ENCODE measurements around the gene MAP4K4. TPM values are rescaled to one million over a fixed set of nuclear protein-coding genes. Genes with fewer than 3 reads are reported as not detected.

Gene MAP4K4
- total RNA-seq, 1 donor from 2014 or later: 165 TPM

GRCh38 chr2:101843471-101843870, 146.0 kb downstream of the MAP4K4 start:
- no peak for DNase-seq

- DNase-seq: no peak
Measured at GRCh38 chr2:101844055-101844635, 146.6 kb downstream of the MAP4K4 start.

GRCh38 chr2:101846973-101847372, 149.5 kb downstream of the MAP4K4 start:
- no peak for DNase-seq

- no peak for DNase-seq
Measured at GRCh38 chr2:101847661-101848339, 150.3 kb downstream of the MAP4K4 start.

GRCh38 chr2:101848769-101849410, 151.4 kb downstream of the MAP4K4 start:
- no peak for DNase-seq

GRCh38 chr2:101850450-101850849, 152.9 kb downstream of the MAP4K4 start:
- no peak for DNase-seq

- DNase-seq: no peak
Measured at GRCh38 chr2:101850991-101851390, 153.5 kb downstream of the MAP4K4 start.

GRCh38 chr2:101852824-101853223, 155.3 kb downstream of the MAP4K4 start:
- no peak for DNase-seq

GRCh38 chr2:101854877-101855276, 157.4 kb downstream of the MAP4K4 start:
- no peak for DNase-seq

GRCh38 chr2:101855776-101856175, 158.3 kb downstream of the MAP4K4 start:
- no peak for DNase-seq

- no peak for DNase-seq
Measured at GRCh38 chr2:101858246-101858645, 160.7 kb downstream of the MAP4K4 start.

- no peak for DNase-seq
Measured at GRCh38 chr2:101858910-101859309, 161.4 kb downstream of the MAP4K4 start.

GRCh38 chr2:101859604-101860003, 162.1 kb downstream of the MAP4K4 start:
- no peak for DNase-seq

GRCh38 chr2:101860157-101860556, 162.7 kb downstream of the MAP4K4 start:
- no peak for DNase-seq

- DNase-seq: no peak
Measured at GRCh38 chr2:101860782-101861181, 163.3 kb downstream of the MAP4K4 start.

- no peak for DNase-seq
Measured at GRCh38 chr2:101861382-101861781, 163.9 kb downstream of the MAP4K4 start.

GRCh38 chr2:101863534-101863933, 166.0 kb downstream of the MAP4K4 start:
- no peak for DNase-seq

GRCh38 chr2:101864426-101864825, 166.9 kb downstream of the MAP4K4 start:
- no peak for DNase-seq

- DNase-seq: no peak
Measured at GRCh38 chr2:101868525-101868924, 171.0 kb downstream of the MAP4K4 start.

- no peak for DNase-seq
Measured at GRCh38 chr2:101869527-101869926, 172.0 kb downstream of the MAP4K4 start.

GRCh38 chr2:101870444-101870843, 172.9 kb downstream of the MAP4K4 start:
- DNase-seq: no peak

- DNase-seq: no peak
Measured at GRCh38 chr2:101871480-101871879, 174.0 kb downstream of the MAP4K4 start.

- DNase-seq: no peak
Measured at GRCh38 chr2:101872480-101872879, 175.0 kb downstream of the MAP4K4 start.

GRCh38 chr2:101873543-101873942, 176.0 kb downstream of the MAP4K4 start:
- no peak for DNase-seq
